Measurements from ENCODE around the gene THPO. TPM values are rescaled to one million over a fixed set of nuclear protein-coding genes. Genes with fewer than 3 reads are reported as not detected.

Gene THPO
- total and polyA plus RNA-seq, 9 of the 15 experiments (the other 6 are each of a cell fraction or from before 2014, with no cell fraction given), result 0.11 to 1.1 (median 0.35) TPM; not detected in 1

- TF ChIP-seq GTF2F1 (IDR thresholded peaks at IDR 0.05; ENCODE audit: low read depth, low read length), result no peak
- no peak for TF ChIP-seq MYNN (IDR thresholded peaks at IDR 0.05)
- no peak for TF ChIP-seq MYNN (CRISPR knock-in tag; IDR thresholded peaks at IDR 0.05)
- TF ChIP-seq JUND (IDR thresholded peaks at IDR 0.05; ENCODE audit: borderline replicate concordance, low read depth, low read length), result no peak
- TF ChIP-seq JUND (tag; IDR thresholded peaks at IDR 0.05; ENCODE audit: borderline replicate concordance, low read depth, low read length), result no peak
- no peak for TF ChIP-seq BCLAF1 (IDR thresholded peaks at IDR 0.05; ENCODE audit: borderline replicate concordance in 1 of 2, control insufficient read depth in 1 of 2, low read depth in 2 of 2, low read length in 1 of 2)
- TF ChIP-seq PCBP2 (IDR thresholded peaks at IDR 0.05; ENCODE audit: low read depth, low read length, poor library complexity, severe bottlenecking), result no peak
- TF ChIP-seq MTA2 (IDR thresholded peaks at IDR 0.05; ENCODE audit: low read depth), result no peak
Observed at GRCh38 chr3:184323696-184324095, 54.3 kb downstream of the THPO start (continued).

Data from K562 (cell line).